ENCODE results near the gene EDAR.

Gene EDAR

DNA sequence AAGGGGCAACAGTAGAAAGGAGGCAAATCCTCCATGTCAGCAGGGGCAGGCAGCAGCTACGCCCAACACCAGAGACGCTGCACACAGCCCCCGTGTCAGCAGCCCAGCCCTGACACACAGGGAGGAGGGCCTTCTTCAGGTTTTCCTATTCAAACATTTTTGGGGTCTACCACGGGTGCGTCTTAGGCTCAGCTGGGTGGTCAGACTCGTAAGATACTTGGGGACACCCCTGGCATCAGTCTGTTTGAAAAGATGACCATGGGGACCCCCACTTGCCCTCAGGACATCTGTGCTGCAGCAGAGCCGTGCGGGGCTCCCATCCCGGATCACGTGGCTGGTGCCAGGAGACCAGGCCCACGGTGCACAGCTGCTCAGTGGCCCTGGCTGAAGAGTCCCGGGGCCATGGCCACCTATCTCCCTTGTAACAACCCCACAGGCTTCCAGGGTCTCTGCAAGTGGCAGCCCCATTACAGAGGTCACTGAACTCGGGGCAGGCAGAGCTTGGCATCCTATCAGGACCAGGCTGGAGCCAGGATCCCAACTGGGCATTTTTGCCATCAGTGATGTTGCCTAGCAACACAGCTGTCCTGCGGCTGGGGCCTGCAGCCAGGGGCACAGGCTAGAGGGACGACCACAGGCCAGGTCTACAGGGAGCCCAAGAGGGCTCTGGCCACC, 82.5 kb downstream of the EDAR start:
- DNase-seq, result no peak

DNA sequence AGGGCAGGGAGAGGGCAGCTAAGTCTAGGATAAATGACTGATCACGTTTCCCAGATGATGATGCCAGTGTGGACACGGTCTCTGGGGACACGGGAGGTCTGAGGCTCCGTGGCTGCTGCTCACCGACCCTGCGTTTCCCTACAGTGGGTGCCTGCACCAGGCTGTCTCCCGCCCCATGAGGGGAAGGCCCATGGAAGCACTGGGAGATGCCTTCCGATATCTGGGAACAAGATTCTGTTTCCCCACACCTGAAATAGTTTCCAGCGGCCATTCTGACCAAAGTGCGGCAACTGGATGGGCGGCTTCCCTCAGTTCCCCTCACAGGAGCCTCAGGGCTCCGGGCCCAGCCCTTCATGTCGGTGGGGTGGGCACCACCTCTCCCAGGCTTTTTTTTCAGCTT, 83.1 kb downstream of the EDAR start:
- no peak for DNase-seq

DNA sequence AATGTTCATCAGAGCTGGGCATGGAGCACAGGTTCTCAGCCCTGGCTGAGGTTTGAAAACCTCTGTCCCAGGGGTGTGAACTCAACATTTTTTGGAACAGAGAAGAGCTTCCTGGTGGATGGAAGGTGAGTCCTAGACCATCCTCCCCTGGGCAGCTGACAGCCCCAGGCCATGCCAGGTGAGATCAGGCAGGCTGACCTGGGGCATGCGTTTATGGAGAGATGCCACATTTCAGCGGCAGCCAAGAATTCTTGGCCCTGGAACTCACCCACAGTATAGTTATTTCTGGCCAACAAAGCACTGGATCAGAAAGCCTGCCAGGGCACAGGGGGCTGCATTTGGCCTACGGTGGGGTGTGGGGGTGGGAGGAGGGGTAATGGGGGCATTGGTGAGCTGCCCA, 83.8 kb downstream of the EDAR start:
- DNase-seq, result no peak

DNA sequence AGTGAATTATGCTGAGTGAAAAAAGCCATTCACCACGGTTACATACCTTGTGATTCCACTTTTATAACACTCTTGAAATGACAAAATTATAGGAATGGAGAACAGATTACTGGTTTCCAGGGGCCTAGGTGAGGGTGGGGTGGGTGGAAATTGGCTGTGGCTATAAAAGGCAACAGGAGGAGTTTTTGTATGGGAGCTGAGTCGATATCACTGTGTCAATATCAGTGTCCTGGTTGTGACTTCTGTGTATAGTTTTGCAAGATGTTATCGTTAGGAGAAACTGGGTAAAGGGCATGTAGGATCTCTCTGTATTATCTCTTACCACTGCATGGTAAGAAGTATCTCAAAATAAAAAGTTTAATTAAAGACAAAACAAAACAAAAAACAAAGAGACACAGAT, 84.3 kb downstream of the EDAR start:
- DNase-seq, result no peak

DNA sequence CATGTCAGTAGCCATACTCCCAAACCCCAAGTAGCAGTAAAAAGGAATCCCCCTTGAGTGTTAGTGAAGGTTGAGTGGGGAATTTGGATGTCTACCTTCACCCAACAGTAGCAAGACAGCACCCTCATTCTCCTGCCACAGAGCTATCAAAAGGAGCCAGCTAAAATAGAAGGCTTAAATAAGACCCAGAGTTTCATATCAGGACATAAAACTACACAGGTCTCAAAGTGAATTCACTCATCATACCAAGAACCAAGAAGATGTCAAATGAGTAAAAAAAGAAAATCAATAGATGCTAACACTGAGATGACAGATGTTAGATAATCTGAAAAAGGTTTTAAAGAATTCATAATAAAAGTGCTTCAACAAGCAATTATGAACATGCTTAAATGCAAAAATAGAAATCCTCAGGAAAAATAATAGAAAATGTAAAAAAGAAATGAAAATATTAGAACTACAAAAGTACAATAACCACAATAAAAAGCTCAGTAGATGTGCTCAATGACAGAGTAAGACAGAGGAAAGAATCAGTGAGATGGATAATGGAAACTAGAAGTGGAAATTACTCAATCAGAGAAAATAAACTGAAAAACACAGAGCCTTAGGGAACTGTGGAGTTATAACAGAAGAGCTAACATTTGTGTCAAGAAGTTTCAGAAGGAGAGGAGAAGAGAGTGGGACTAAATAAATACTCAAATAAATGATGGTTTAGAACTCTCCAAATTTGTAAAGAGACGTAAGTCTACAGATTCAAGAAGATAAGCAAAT, 90.5 kb downstream of the EDAR start:
- DNase-seq, result no peak

DNA sequence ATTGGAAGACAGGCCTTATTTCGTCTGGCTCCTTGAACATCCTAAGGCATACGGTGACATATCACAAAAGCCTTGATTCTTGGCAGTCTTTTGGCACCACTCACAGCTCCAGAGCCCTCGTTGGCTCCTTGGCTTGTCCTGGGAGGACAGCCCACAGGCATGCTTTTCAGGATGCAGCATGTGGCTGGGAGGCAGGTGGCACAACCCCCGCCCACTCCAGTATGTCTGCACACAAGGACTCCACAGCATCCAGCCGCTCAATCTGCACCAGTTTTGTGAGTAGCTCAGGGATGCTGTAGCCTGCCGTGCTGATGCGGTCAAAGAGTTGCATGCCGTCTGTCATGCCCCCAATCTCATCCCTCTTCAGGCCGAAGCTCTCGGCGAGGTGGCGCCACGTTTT, 92.3 kb downstream of the EDAR start:
- no peak for DNase-seq

DNA sequence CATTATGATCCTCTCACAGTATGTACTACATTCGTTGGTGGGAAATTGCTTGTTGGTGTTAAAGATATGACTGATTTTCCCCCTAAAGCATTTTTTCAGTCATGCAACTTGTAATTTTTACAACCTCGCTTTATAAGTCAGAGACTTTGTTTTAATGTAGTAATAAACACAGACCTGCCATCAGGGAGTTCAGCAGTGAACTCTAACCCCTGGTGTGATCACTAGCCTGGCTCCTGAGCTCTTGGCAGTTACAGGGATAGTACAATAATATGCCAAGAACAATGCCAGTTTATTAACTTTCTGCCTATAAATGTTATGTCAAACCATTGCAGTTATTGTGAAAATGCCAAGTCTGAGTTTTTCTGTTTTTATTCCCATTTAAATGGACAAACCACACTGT, 93.8 kb downstream of the EDAR start:
- no peak for DNase-seq

DNA sequence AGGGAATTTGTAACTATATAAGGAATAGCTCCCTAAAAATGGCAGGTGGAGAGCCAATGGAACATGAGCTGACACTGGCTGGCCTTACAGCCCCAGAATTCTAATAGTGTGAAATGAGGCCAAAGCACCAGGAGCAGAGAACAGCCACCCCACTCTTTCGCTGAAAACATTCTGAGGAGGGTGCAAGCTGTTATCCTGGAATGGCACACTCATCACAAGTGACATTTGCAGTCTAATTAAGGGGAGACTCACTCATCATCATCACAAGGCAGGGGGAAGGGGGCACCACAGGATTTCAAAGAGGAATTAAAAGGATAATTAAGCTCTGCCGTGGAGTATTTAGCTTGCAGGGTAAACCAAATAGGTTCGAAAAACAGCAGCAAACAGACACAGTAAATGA, 94.3 kb downstream of the EDAR start:
- DNase-seq, result no peak

DNA sequence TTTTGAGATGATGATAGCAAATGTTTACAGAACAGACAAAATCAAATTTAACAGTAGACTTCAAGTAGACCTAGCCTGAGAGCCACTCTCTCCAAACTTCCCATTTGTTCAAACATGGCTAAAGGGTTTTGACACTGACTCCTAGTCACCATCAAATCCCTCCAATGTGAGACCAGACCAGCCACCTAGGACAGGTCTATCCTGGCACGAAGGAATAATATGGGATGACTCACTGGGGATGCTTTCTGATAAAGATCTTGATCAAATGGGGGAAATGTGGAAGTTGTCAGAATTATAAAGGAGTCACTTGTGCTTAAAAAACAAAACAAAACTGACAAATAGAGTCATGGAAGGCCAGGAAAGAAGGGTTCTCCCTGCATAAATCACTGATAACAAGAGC, 95.7 kb downstream of the EDAR start:
- no peak for DNase-seq

DNA sequence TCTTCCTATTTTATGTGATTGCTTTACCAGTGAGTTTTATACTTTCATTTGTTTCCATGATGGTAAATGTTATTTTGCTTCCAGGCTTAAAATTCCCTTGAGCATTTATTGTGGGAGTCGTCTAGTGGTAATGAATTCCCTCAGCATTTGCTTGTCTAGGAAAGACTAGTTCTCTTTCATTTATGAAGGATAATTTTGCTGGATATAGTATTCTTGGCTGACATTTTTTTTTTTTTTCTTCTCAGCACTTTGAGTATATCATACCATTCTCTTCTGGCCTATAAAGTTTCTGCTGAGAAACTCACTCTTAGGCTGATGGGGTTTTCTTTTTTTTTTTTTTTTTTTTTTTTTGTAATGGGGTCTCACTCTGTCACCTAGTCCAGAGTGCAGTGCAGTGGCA, 99.1 kb downstream of the EDAR start:
- DNase-seq, result no peak

DNA sequence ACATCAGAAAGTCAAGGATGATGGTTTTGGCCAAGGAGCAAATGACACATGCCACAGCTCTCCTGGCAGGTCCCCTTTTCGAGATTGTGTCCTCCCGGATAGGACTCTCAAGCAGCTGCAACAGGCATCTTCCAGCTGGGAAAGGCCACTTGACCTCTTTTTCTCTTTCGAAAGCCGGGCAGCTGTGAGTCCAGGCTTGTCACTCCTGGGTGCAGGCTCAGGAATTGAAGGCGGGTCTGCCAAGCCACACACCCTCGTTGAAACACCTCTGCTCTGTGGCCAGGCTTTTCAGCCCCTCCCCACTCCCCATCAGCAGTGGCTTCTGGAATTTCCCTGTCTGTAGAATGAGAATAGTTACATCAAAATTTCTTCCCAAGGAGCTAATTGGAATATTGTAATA, 104.4 kb downstream of the EDAR start:
- DNase-seq, result no peak

DNA sequence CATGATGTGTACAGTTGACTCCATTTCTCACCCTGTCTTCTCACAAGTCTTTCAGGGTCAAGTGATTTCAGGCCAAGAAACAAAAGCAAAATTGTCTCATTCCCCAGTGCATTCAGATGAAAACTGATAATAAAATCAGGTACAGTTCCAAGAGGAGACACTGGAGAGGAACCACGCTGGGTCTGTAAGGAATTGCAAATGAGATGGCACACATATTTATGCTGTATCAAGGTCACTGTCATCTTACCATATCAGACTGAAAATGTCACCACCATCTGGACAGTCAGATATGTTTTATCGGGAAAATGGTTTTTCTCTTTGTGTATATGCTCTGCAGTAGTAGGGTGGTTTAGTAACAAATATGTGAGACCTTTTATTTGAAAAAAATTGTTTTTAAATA, 110.7 kb downstream of the EDAR start:
- no peak for DNase-seq

DNA sequence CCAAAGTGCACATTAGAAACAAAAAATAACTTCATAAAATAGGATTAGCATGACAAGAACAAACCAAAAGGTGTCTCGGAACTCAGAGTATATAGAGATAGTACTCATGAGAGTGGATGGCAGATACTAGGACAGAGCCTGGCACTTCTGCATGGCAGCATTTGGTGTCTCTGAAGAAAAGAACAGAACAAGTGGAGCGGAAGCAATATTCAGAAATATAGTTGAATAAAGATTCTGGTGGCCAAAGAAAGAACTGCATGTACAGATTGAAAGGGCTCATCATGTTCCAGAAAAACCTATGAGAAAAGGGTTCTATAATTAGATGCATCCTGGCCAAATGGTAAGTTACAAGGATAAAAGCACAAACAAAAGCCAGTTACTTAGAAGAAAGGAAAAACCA, 111.5 kb downstream of the EDAR start:
- no peak for DNase-seq

DNA sequence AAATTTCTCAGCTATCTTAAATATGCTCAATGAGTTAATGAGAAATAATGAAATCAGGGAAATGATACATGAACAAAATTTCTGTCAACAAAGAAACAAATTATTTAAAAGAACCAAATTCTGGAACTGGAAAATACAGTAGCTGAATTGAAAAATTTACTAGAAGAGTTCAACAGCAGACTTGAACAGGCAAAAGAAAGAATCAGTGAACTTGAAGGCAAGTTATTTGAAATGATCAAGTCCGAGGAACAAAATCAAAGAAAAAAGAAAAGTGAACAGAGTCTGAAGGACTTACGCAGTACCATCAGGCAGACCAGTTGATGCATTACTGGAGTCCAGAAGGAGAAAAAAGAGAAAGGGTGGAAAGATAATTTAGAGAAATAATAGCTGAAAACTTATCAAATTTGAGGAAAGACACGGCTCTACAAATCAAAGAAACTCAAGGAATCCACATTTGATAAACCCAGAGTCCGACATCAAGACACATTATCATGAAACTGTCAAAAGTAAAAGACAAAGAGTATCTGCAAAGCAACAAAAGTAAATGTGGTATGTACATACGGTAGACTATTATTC, 118.9 kb downstream of the EDAR start:
- no peak for DNase-seq

DNA sequence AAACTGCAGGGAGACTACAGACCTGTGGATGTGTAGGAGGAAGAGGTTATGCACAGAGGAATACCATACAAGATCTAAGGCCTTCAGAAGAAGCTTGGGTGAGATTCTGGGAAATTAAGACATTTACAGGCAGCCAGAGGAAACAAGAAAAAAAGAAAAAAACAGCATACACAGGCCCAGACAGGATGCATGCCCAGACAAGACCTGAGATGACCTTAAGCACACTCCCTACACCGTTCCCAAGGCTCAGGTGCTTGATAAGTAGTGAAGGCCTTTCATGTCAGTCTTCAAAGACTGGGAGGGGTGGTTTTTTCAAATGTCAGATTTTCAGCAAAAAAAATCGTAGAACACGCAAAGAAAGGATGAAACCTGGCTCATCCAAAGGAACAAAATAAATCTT, 119.5 kb downstream of the EDAR start:
- no peak for DNase-seq

DNA sequence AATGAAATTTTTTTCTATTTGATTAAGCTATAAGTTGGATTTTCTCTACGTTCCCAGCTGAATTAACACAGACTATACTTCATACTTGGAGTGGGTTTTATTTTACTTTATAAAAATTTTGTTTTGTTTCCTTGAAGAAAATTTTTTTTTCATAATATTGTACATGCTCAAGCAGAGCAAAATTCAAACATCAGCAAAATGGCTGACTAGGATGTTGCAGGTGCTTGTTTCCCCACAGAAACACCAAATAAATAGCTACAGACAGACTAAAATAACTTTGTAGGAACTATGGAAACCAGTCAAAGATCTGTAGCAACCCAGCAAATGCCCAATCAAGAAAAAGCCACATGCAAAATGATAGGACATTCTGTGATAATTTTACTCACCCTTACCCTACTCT, 120.1 kb downstream of the EDAR start:
- no peak for DNase-seq

DNA sequence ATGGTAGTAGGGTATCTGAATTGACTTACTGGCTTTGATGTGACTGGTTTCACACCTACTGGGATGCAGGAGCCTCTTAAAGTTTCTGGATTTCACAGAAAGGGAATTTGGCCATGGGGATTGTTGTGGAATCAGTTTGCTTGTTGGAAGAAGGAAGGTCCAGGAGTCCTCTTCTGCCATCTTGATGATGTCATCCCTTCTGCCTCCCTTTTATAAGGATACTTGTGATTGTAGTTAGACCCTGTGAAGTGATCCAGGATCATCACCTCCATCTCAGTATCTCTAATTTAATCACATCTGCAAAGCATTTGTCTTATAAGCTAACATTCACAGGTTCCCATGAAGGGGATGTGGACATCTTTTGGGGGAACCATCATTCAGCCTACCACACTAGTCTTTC, 123.0 kb downstream of the EDAR start:
- no peak for DNase-seq

DNA sequence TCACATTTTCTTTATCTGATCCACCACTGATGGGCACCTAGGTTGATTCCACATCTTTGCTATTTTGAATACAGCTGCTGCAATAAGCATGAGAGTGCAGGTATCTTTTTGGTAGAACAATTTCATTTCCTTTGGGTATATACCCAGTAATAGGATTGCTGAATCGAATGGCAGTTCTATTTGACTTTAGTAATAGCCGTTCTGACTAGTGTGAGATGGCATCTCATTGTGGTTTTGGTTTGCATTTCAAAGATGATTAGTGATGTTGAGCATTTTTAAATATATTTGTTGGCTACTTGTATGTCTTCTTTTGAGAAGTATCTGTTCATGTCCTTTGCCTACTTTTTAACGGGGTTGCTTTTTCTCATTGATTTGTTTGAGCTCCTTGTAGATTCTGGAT, 130.1 kb downstream of the EDAR start:
- DNase-seq, result no peak

DNA sequence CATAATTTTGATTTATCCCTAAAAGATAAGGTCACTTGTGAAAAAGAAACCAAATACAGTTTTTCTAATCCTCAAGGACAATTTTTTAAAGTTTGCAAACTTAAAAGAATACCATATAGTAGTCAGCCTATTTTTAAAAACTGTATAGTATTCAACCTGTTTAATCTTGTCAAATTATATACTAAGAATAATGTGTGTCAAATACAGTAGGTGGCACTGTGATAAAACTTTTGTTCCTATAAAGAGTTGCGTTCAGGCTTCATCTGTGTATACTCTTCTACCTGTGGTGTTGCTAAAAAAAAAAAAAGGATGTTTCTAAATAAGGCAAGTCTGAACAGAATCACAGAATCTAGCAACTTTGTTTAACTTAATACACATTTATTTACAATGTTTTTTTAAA, 133.8 kb downstream of the EDAR start:
- DNase-seq, result no peak

DNA sequence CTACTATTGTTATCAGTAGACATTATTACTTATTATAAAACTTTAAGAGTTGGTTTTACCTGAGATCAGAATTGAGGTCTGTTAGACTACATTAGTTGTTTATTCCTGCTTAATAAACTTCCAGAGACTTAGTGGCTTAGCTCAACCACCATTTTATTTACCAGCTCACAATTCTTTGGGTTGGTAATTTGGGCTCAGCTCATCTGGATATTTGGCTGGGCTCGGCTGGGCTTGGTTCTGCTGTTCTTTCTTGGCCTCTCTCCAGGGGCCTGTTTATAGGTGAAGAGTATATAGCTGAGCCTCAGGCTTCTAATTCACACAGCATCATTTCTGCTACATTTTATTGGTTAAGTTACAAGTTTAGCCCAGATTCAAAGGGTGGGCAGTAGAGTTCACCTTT, 134.5 kb downstream of the EDAR start:
- DNase-seq, result no peak

DNA sequence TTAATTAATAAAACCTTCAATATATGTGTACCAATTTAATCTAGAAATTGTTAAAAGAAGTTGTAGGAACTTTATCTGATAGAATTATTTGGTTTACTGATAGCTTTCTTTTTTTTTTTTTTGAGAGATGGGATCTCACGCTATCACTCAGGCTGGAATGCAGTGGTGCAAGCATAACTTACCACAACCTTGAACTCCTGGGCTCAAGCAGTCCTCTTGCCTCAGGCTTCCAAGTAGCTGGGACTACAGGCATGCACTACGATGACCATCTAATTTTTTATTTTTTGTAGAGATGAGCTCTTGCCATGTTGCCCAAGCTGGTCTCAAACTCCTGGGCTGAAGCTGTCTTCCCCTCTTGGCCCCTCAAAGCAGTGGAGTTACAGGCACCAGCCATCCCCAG, 135.6 kb downstream of the EDAR start:
- no peak for DNase-seq

DNA sequence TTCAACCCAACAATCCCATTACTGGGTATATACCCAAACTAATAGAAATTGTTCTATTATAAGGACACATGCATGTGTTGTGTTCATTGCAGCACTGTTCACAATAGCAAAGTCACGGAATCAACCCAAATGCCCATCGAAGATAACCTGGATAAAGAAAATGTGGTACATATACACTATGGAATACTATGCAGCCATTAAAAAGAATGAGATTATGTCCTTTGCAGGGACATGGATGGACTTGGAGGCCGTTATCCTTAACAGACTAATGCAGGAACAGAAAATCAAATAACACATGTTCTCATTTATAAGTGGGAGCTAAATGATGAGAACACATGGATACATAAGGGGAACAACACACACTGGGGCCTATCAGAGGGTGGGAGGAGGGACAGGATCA, 136.6 kb downstream of the EDAR start:
- no peak for DNase-seq

DNA sequence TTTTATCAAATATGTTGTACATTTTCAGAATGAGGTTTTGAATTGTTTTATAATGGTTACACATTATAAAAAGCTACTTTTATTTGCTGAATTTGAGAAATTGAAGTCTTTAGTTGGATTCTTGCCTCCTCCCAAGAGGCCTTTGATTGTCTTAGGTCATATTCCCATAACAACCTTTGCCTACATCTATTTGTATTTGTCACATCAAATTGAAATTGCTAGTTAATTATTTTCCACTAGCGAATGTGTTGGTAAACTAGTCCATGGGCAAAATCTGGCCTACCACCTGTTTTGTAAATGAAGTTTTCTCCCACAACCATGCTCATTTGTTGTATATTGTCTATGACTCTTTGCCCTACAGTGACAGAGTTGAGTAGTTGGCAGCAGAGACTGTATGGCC, 142.0 kb downstream of the EDAR start:
- DNase-seq, result no peak

DNA sequence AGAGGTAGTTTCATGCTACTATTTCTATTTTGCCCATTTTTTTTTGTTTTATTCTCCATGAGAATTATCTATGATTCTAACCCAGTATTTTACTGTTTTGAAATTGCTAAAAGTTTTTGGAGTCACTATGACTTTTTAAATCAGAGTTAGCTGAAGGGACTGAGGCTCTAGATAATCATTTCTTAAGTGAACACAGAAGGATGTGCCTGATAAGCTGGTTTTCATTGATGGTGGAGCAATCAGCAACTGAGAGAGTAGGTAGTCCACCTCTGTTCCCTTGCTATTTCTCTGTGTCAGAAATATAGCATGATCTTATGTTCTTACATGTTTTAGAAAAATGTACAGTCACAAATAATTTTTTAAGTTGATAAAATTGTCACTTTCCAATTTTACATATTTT, 143.1 kb downstream of the EDAR start:
- no peak for DNase-seq

Measured in NCI-H2107 (cell line).